ENCODE data around the gene CDCP2.
"Not testable (repeated sequence)": the region's sequence is repeated elsewhere in the genome, so short reads cannot be mapped to it uniquely, and the experiment has no call there.

CDCP2 gene

DNA sequence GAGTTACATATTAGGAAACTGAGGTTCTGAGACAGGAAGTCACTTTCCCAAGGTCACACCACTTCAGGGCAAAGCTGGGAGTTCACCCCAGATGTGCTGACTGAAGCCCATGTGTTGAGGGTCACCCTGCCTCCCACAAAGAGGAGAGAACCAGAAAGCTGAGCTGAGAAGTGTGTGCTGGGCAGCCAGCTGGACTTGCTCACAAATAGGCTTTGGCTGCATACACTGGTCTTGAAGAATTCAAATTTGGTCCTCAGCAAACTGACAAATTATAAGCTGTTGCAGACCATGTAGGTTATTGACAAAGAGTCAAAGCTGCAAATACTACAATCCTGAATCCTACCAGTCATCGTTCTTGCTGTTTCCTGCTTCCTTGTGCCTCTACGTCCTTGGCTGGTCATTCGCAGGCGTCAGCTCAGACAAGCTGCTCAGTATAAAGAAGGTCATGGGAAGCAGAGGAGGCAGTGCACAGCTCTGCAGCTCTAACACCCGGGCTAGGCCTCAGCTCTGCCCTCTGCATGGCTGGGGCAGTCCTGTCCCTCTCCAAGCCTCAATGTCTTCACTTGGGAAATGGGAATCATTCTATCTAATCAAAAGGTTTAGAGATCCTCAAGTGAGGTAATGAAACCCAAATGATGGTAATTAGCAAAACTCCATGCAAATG is 40.0 kb downstream of the CDCP2 start:
- no peak for DNase-seq

DNA sequence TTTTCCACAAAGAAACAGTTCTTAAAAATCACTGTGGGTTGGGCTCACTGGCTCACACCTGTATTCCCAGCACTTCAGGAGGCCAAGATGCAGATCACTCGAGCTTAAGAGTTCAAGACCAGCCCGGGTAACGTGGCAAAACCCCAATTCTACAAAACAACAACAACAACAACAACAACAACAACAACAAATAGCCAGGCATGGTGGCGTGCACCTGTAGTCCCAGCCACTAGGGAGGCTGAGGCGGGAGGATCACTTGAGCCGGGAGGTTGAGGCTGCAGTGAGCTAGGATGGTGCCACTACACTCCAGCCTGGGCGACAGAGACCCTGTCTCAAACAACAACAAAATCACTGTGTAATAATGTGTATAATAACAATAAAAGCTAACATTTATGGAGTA is 40.8 kb downstream of the CDCP2 start:
- no peak for DNase-seq

DNA sequence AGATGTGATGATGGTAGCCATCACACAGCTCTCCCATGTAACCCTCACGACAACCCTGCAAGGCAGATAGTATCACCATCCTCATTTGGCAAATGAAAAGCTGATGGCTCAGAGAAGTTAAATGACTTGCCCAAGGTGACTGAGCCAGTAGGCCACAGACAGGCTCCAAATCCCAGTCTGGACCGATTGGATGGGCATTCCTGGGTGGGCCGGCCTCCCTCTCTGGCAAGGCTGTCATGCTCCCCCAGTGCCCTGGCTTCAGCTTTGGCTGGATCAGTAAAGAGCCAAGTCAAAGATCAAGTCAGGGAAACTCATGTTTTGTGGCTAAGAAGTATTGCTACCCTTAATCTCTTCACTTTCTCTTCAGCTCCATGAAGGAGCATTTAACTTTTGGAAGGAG is 41.2 kb downstream of the CDCP2 start:
- no peak for DNase-seq

DNA sequence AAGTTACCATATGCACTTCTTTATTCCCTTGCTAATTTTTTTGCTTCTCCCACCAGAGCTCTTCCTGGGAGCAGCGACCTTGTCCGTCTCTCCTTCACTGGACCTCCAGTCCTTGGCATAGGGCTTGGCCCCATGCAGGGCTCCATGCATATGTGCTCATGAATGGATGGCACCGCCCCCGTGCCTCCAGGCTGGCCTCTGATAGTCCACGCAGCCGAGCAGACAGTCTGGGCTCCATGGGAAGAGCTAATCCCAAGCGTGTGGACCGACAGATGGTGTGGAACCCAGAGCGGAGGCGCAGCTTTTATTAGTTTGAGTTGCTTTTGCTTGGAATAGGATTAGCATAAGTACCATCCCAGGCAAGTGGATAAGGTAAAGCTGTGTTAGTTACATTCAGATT is 41.8 kb downstream of the CDCP2 start:
- DNase-seq = no peak

DNA sequence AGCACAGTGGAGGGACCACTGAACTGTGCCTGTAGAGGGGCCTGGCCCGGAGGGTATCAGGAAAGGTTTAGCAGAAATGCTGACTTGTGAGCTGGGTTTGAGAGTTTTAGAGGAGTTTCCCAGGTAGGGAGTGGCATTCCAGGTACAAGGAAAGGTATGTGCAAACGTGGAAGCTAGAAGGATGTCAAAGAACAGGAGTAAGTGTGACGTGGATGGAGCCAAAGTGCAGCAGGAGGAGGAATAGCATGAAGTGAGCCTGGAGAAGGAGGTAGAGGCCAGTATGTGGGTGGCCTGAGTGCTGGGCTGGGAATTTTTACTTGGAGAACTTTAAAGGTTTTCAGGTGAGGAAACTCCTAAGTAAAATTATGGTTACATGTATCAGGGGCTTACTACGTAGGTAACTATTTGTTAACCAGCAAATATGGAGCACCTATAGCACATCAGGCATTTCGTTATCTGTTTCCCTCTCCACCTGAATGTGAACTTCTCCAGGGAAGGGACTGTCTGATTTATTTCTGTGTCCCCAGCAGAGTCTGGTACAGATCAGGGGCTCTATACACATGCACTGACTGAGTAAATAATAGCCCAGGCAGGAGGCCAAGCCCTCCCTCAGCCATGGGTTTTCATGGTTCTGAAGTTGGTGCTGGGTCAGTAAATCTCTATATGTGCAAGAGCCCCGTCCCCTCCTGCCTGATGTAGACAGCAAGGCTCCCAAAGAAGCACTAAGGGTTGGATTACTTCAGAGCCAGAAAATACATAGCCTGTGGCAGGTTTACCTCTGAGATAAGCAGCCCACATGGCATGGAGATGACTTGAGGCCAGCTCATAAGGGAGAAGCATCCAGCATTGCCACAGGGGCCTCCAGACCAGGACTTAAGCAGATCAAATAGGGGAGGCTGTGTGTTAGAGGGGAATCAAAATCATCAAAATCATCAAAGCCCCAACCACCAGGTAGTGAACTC is 43.4 kb downstream of the CDCP2 start:
- no peak for DNase-seq

GRCh38 chr1:54108156-54108555 is 44.6 kb downstream of the CDCP2 start:
- DNase-seq = no peak

- no peak for DNase-seq
Measured at GRCh38 chr1:54107131-54107530, 45.7 kb downstream of the CDCP2 start.

DNA sequence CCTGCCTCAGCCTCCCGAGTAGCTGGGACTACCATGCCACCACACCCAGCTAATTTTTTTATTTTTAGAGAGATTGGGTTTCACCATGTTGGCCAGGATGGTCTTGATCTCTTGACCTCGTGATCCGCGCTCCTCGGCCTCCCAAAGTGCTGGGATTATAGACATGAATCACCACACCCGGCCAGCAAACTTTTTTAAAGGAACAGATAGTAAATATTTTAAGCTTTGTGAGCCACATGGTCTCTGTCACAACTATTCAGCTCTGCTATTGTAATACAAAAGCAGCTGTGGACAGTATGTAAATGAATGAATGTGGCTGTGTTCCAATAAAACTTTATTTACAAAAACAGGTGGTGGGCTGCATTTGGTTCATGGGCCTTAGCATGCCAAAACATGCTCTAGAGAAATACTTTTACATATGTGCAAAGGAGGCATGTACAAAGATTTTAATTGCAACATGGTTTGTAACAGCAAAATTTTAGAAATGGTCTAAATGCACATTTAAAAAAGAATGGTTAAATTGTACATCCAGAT is 47.0 kb downstream of the CDCP2 start:
- no peak for DNase-seq

- no peak for DNase-seq
Measured at GRCh38 chr1:54105080-54105479, 47.7 kb downstream of the CDCP2 start.

DNA sequence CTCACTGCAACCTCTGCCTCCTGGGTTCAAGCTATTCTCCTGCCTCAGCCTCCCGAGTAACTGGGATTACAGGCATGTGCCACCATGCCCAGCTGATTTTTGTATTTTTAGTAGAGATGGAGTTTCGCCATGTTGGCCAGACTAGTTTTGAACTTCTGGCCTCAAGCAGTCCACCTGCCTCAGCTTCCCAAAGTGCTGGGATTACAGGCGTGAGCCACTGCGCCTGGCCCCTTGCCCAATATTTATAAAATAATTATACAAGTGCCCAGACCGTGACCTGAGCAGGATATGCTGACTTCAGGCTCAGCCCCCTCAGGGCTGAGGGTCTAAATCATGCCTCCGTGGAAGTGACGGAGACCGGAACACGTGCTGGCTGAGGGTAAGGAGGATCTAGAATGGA is 48.2 kb downstream of the CDCP2 start:
- DNase-seq = not testable (repeated sequence)

DNA sequence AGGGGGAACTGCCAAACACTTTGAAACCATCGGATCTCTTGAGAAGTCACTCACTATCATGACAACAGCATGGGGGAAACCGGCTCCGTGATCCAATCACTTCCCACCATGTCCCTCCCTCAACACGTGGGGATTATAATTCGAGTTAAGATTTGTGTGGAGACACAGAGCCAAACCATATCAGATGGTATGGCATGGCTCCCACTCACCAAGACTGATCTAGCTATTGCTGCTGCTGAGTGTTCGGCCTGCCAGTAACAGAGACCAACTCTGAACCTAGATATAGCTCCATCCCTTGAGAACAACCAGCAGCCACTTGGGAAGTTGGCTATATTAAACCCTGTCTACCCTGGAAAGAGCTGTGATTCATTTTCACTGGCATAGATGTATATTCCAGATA is 49.4 kb downstream of the CDCP2 start:
- DNase-seq = no peak

DNA sequence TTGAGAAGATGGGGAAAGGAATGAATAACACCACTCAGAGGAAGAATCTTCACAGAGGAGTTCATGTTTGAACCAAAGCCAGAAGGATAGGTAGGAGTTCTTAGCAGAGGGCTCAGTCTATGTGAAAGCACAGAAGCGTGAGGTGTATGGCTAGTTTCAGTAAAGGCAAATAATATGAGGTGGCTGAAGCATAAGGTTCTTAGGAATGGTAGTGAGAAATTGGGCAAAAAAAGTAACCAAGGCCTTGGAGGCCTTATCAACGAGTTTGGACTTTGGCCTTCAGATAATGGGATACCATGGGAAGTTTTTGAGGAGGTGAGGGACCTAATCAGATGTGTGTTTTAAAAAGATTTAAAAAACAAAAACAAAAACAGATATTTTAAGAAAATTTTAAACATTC is 52.3 kb downstream of the CDCP2 start:
- no peak for DNase-seq

- DNase-seq = no peak
Measured at GRCh38 chr1:54099061-54099610, 53.7 kb downstream of the CDCP2 start.

GRCh38 chr1:54096877-54097240 is 55.9 kb downstream of the CDCP2 start:
- no peak for DNase-seq

DNA sequence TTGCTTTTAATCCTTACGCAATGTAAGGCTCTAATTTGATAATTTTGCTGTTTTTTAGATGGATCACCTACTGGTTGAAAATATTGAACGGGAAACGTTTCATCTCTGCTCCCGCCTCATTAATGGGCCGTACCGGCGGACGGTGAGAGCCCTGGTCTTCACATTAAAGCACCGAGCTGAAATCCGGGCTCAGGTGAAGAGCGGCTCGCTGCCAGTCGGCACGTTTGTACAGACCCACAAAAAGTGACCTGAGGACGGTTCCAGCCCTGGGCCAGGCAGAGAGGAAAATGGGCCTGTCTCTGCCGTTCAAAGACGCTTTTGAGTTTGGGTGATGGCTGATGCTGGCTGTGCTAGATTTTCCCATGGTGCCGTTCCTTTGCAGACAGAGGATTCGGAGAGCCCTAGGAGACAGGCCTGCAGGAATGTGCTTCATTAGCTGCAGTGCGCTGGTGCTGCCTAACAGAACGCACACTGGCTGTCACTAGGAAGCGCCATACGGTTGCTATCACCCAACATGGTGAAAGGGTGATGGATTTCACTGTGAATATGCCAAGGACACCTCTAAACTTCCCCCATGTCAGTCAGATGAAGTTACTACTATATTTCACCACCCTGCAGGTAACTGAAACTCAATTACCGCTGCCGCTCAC is 56.4 kb downstream of the CDCP2 start:
- no peak for DNase-seq

DNA sequence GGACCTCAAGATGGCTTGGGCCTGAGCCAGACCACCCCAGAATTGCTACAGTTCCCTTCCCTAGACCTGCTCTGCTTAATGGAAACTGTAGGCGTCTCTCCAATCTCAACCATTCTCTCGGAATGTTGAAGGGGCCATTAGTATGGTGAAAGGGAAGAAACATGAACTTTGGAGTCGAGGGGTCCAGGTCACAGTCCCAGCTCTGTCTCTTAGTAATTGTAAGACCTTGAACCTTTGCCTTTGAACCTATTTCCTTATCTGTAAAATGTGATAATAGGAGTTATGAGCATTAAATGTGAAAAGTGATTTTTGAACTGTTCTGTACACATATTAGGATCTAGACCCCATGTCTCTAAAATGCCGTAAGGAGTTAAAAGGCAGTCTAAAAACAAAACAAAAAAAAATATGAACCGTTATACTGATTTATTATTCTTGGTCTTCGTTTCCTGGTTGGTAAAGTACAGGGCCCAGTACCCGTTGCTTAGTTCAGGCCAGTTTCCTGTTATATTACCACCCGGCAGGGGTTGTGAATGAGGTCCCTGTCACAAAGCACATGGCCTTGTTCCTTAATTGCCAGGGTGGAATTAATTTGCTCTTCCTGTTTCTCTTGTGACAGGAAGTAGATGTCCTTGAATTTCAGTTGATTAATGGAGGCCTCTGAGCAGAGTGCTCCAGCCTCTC is 57.1 kb downstream of the CDCP2 start:
- peak; percentile 42 to 46 for DNase-seq

GRCh38 chr1:54094730-54095105 is 58.1 kb downstream of the CDCP2 start:
- DNase-seq = not testable (repeated sequence)

DNA sequence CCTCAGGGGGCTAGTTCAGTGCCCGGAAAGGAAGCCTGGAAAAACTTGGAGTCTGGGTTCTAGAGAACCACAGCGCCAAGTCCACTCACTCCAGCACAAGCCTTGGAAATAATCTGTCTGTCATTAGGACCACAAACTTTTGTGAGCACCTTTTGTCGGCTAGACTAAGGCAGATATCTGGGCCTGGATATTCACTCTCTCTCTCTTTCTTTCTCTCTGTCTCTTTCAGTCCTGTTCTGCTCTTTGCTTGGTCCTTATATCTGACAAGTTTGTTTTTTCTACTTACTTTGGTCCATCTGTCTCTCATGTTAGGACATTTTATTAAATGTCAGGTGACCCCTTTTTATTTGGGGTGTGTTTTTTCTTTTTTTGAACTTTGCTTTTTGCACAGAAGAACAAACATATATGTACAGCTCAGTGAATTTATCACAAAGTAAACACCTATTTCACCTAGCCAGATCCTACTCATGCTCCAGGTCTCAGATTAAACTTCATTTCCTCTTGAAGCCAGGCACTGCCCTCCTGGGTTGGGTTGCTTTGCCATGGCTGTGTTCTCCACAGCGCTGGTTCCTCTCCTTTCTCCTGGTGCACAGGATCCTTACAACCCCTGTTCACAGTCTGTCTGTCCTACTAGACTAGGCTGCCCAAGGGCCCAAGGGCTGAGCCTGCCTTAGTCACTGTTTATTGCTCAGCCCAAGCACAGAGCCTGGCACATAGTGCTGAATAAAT is 58.6 kb downstream of the CDCP2 start:
- no peak for DNase-seq

- DNase-seq = no peak
Measured at GRCh38 chr1:54091666-54092065, 61.1 kb downstream of the CDCP2 start.

DNA sequence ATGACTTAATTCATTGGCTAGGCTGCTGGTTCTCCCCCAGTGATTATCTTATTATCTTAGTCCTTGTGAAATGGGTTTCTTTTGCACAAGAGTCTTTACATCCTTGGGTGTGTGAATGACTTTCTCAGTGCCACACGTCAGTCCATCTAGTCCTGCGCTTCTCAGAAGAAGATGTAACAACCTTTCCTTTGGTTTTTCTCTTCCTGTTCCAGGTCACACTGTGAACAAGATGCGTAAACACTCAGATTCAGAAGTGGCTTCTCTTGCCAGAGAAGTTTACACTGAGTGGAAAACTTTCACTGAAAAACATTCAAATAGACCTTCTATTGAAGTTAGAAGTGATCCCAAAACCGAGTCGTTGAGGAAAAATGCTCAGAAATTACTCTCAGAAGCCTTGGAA is 64.4 kb downstream of the CDCP2 start:
- DNase-seq = no peak

DNA sequence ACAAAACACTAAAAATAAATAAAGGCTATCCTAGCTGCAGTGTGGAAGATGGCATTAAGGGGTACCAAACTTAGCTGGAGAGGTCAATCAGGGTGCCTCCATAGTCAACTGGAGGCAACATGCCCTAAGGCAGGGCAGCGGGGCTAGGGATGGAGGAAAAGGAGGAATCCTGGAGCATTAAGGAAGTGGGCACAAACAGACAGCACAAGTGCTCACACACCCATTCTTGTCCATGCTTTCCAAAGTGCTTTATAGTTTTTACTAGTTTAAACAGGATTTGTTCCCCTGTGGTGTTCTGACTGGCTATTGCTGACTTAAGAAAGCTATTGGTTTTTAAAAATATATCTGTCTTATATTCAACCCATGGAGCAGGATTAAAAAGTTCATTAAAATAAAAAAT is 66.0 kb downstream of the CDCP2 start:
- DNase-seq = no peak

GRCh38 chr1:54084794-54085193 is 68.0 kb downstream of the CDCP2 start:
- no peak for DNase-seq

Measured in AML-193 (cell line).